Right kidney (tissue), 1 donor: ENCODE results near the gene MAEA.
A peak's percentile ranks its signal among the peaks of the same experiment; 100 is the strongest.
"Not testable (repeated sequence)": the region's sequence is repeated elsewhere in the genome, so short reads cannot be mapped to it uniquely, and the experiment has no call there.

Source experiments
- DNase-seq: peaks from one replicate; pipeline ENCODE4 v3.0.0-alpha.2; 2016

The MAEA gene

GRCh38 chr4:1277667-1278665, 11.7 kb upstream of the MAEA start:
- DNase-seq = no peak

- DNase-seq = no peak
Measured at GRCh38 chr4:1279253-1279652, 10.4 kb upstream of the MAEA start.

- DNase-seq = no peak
Measured at GRCh38 chr4:1283711-1284110, 6.0 kb upstream of the MAEA start.

- DNase-seq = no peak
Measured at GRCh38 chr4:1285151-1285789, 4.4 kb upstream of the MAEA start.

GRCh38 chr4:1285790-1286553, 3.7 kb upstream of the MAEA start:
- DNase-seq = no peak

- no peak for DNase-seq
Measured at GRCh38 chr4:1288786-1289185, 905 bp upstream of the MAEA start.

GRCh38 chr4:1290165-1290977, 680 bp downstream of the MAEA start:
- peak; percentile 65 for DNase-seq

GRCh38 chr4:1291091-1291490, 1.4 kb downstream of the MAEA start:
- DNase-seq = no peak

- no peak for DNase-seq
Measured at GRCh38 chr4:1291996-1292702, 2.5 kb downstream of the MAEA start.

- DNase-seq = not testable (repeated sequence)
Measured at GRCh38 chr4:1292703-1293011, 3.0 kb downstream of the MAEA start.

- no peak for DNase-seq
Measured at GRCh38 chr4:1293531-1293941, 3.8 kb downstream of the MAEA start.

- DNase-seq = no peak
Measured at GRCh38 chr4:1293991-1294390, 4.3 kb downstream of the MAEA start.

- DNase-seq = no peak
Measured at GRCh38 chr4:1294424-1294823, 4.7 kb downstream of the MAEA start.

GRCh38 chr4:1294891-1295290, 5.2 kb downstream of the MAEA start:
- no peak for DNase-seq

GRCh38 chr4:1295405-1296055, 5.8 kb downstream of the MAEA start:
- DNase-seq = no peak

GRCh38 chr4:1296324-1297022, 6.8 kb downstream of the MAEA start:
- DNase-seq = no peak

GRCh38 chr4:1297023-1297395, 7.3 kb downstream of the MAEA start:
- no peak for DNase-seq

- DNase-seq = no peak
Measured at GRCh38 chr4:1297456-1298325, 8.0 kb downstream of the MAEA start.

- no peak for DNase-seq
Measured at GRCh38 chr4:1298461-1298860, 8.8 kb downstream of the MAEA start.
